HEK293T (cell line): ENCODE measurements around the gene SEC22C.
A peak's percentile ranks its signal among the peaks of the same experiment; 100 is the strongest.

Experiments used
- BHLHE40 ChIP-seq: fragments of 450-650 bp; IDR thresholded peaks from 2 replicates; pipeline ENCODE4 v1.6.1; 2016; ENCODE audit warnings: mild to moderate bottlenecking, moderate library complexity, borderline replicate concordance
- CTBP1 ChIP-seq: fragments of 450-650 bp; IDR thresholded peaks from 2 replicates; pipeline ENCODE4 v1.6.1; 2016; ENCODE audit warnings: borderline replicate concordance
- FOXK2 ChIP-seq: fragments of 450-650 bp; IDR thresholded peaks from 2 replicates; pipeline ENCODE4 v1.6.1; 2016; ENCODE audit warnings: mild to moderate bottlenecking
- FOXM1 ChIP-seq: fragments of 450-650 bp; IDR thresholded peaks from 2 replicates; pipeline ENCODE4 v1.6.1; 2017; ENCODE audit warnings: mild to moderate bottlenecking, borderline replicate concordance
- NFRKB ChIP-seq: fragments of 450-650 bp; IDR thresholded peaks from 2 replicates; pipeline ENCODE4 v1.6.1; 2016; ENCODE audit warnings: mild to moderate bottlenecking, moderate library complexity
- PKNOX1 ChIP-seq: fragments of 450-650 bp; IDR thresholded peaks from 2 replicates; pipeline ENCODE4 v1.6.1; 2016
- TARDBP ChIP-seq: fragments of 450-650 bp; IDR thresholded peaks from 2 replicates; pipeline ENCODE4 v1.6.1; 2016

DNA sequence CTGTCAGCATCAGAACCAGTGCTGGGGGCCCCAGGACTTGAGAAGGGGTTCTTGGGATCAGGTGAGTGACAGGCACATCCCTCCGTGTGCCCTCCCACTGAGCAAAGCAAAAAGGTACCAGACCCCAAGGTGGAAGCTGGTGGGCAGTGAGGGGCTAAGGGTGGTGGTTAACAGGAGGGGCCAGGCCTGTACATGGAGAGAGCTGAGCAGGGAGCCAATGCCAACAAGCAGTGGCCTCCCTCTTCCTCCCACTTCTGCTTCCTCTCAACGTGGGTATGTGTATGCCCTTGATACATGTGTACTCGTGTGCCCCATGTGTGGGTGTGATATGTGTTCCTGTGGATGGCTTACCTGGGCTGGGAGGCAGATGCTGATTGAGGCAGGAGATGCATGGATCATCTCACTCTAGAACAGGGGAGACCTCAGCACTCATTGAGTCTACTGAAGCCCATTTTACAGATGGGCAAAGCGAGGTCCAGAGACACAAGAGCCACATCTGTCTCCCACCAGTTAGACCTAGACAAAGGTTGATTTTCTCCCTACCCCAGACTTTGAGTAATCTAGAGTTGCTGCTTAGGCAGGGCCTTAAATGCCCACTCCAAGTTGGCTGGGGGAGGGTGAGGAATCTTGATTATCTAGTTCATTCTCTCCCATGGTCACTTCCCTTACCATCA is 78.4 kb downstream of the SEC22C start:
- TF ChIP-seq TARDBP: no peak
- no peak for TF ChIP-seq FOXM1
- TF ChIP-seq FOXK2: no peak
- no peak for TF ChIP-seq BHLHE40
- TF ChIP-seq PKNOX1: peak; percentile 43; the same call in 1 of the 2 replicates
- TF ChIP-seq NFRKB: no peak
- no peak for TF ChIP-seq CTBP1
